CD4-positive, alpha-beta T cell treated with Interleukin-4 for 1 hour (primary cell): Measurements from ENCODE around the gene DXO.

ENCODE experiments used
- DNase-seq, 2 donors: peaks; one replicate each; pipeline ENCODE4 v3.0.0-alpha.2; 2020 to 2022

DXO gene

GRCh38 chr6:31920811-31921210 is 51.1 kb downstream of the DXO start:
- peak in 1 of 2 donors; percentile 61 for DNase-seq
